Loucy (cell line): ENCODE results near the gene COL6A2.

Experiments
- CTCF ChIP-seq: fragments of 200-600 bp; sonication (generic); conservative IDR thresholded peaks from 2 replicates; pipeline ENCODE4 v1.5.1; 2014; ENCODE audit warnings: mild to moderate bottlenecking, antibody characterized with exemption, low read length
- EZH2phosphoT487 ChIP-seq: fragments of 200-600 bp; IDR thresholded peaks from 2 replicates; pipeline ENCODE4 v1.6.1; 2018; ENCODE audit warnings: antibody characterized with exemption, mild to moderate bottlenecking, moderate library complexity, borderline replicate concordance

DNA sequence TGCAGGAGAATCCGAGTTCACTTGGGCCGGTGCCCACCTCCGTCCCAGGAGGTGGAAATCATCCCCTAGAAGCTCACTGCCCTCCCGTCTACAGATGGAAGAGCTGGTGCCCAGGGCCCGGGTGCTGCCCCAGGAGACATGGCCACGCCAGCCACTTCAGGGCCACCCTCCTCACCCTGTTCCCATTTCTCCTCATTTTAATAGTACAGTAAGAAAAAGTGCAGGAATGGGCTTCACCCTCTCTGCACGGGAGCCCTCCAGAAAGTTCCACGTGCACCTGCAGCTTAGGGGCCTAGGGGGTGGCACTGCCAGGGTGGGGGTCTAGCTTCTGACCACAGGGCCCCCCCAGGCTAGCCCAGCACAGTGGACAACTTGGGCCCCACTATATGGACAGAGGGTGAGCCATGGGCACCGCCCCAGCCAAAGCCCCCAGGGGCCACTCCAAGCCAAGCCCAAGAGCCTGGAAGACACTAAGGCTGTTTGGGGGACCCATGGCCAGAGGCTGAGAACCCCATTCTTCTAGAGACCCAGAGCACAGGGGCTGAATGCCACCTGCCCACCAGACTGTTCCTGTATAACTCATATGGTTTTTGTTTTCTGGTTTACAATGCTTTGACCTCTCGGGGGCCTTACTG is 60.9 kb downstream of the COL6A2 start:
- TF ChIP-seq EZH2phosphoT487: no peak
- no peak for TF ChIP-seq CTCF
